PFSK-1 (cell line): Measurements from ENCODE around the gene OR2A42.
"Not testable (repeated sequence)": the region's sequence is repeated elsewhere in the genome, so short reads cannot be mapped to it uniquely, and the experiment has no call there.

Experiments used
- POLR2AphosphoS5 ChIP-seq: IDR thresholded peaks from 2 replicates; pipeline ENCODE4 v1.6.1; 2012; ENCODE audit warnings: low read depth, mild to moderate bottlenecking, control low read depth, low read length, moderate library complexity
- SIN3A ChIP-seq: IDR thresholded peaks from 2 replicates; pipeline ENCODE4 v1.6.1; 2012; ENCODE audit warnings: mild to moderate bottlenecking, low read length, moderate library complexity, borderline replicate concordance; ENCODE audit not compliant: insufficient read depth
- TAF1 ChIP-seq: IDR thresholded peaks from 2 replicates; pipeline ENCODE4 v1.6.1; 2012; ENCODE audit warnings: low read length, control low read depth, borderline replicate concordance; ENCODE audit not compliant: insufficient read depth
- TF ChIP-seq, protein P1 (sequence below), 2 experiments: IDR thresholded peaks; 2 replicates each; pipeline versions ENCODE4 v1.6.1 to v1.8.0; 2011 to 2012; ENCODE audit warnings: low read depth in 2 of 2, low read length in 2 of 2, control low read depth in 1 of 2, inconsistent platforms in 1 of 2, mild to moderate bottlenecking in 1 of 2, moderate library complexity in 1 of 2; ENCODE audit not compliant: insufficient read depth in 1 of 2

Gene OR2A42

GRCh38 chr7:144195212-144195872, 44.1 kb downstream of the OR2A42 start, which contains the start of gene ARHGEF35:
TSS of gene ARHGEF35 (minus strand) at chr7:144195833. CDS start at chr7:144188383, 7,450 bp downstream.
- TF ChIP-seq SIN3A, POLR2AphosphoS5, TAF1: not testable (repeated sequence)

DNA sequence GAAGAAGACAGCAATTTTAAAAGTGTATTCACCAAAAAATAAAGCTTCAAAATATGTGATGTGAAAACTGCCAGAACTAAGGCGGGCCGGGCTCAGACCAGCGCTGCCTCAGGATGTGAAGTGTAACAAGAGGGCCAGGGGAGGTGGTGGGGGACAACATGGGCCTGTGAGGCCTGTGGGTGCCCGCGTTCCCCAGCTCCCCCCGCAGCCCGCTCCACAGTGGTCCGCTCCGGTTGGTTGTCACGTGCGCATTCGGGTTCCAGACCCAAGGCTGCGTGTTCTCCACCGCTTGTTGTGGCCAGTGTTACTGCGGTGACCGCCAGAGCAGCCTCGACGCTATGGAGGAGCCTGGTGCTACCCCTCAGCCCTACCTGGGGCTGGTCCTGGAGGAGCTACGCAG, 56.2 kb downstream of the OR2A42 start, which contains the start of gene CTAGE4:
TSS of gene CTAGE4 (plus strand) at position 301 of the 400 bp plus-strand sequence. CDS start at position 339, 38 bp downstream.
- TF ChIP-seq TAF1, POLR2AphosphoS5: not testable (repeated sequence)
- TF ChIP-seq, protein P1, sequence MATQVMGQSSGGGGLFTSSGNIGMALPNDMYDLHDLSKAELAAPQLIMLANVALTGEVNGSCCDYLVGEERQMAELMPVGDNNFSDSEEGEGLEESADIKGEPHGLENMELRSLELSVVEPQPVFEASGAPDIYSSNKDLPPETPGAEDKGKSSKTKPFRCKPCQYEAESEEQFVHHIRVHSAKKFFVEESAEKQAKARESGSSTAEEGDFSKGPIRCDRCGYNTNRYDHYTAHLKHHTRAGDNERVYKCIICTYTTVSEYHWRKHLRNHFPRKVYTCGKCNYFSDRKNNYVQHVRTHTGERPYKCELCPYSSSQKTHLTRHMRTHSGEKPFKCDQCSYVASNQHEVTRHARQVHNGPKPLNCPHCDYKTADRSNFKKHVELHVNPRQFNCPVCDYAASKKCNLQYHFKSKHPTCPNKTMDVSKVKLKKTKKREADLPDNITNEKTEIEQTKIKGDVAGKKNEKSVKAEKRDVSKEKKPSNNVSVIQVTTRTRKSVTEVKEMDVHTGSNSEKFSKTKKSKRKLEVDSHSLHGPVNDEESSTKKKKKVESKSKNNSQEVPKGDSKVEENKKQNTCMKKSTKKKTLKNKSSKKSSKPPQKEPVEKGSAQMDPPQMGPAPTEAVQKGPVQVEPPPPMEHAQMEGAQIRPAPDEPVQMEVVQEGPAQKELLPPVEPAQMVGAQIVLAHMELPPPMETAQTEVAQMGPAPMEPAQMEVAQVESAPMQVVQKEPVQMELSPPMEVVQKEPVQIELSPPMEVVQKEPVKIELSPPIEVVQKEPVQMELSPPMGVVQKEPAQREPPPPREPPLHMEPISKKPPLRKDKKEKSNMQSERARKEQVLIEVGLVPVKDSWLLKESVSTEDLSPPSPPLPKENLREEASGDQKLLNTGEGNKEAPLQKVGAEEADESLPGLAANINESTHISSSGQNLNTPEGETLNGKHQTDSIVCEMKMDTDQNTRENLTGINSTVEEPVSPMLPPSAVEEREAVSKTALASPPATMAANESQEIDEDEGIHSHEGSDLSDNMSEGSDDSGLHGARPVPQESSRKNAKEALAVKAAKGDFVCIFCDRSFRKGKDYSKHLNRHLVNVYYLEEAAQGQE (IDR thresholded peaks at IDR 0.05; ENCODE audit: insufficient read depth in 1 of 2, low read depth in 2 of 2, low read length in 2 of 2), result not testable (repeated sequence)
